H9 (cell line): ENCODE results near the gene MARCHF3. TPM values are rescaled to one million over a fixed set of nuclear protein-coding genes. Genes with fewer than 3 reads are reported as not detected.

Source experiments
- DNase-seq: peaks from one replicate; pipeline ENCODE4 v3.0.0-alpha.2; 2017
- H2AFZ ChIP-seq: one replicate; pipeline ENCODE4 v1.6.1; 2013; ENCODE audit warnings: mild to moderate bottlenecking, low read length, control low read depth, moderate library complexity
- H2AK5ac ChIP-seq: 2 replicates; pipeline ENCODE4 v1.6.1; 2013; ENCODE audit warnings: low read length, control low read depth, mixed read lengths; ENCODE audit not compliant: insufficient read length
- H2BK120ac ChIP-seq: one replicate; pipeline ENCODE4 v1.6.1; 2013; ENCODE audit warnings: low read depth, mild to moderate bottlenecking, low read length, control low read depth, inconsistent platforms; ENCODE audit not compliant: poor library complexity, severe bottlenecking
- H2BK12ac ChIP-seq: 2 replicates; pipeline ENCODE4 v1.6.1; 2013; ENCODE audit warnings: low read length, control low read depth, mixed read lengths, low read depth; ENCODE audit not compliant: insufficient read length
- H2BK15ac ChIP-seq: 2 replicates; pipeline ENCODE4 v1.6.1; 2013; ENCODE audit warnings: low read depth, low read length, control low read depth
- H2BK20ac ChIP-seq: one replicate; pipeline ENCODE4 v1.6.1; 2013; ENCODE audit warnings: low read depth, mild to moderate bottlenecking, low read length, control low read depth, inconsistent platforms; ENCODE audit not compliant: poor library complexity, severe bottlenecking
- H2BK5ac ChIP-seq: 2 replicates; pipeline ENCODE4 v1.6.1; 2013; ENCODE audit warnings: low read length, control low read depth, mixed read lengths; ENCODE audit not compliant: insufficient read length
- H3K14ac ChIP-seq: 2 replicates; pipeline ENCODE4 v1.6.1; 2013; ENCODE audit warnings: low read length, control low read depth; ENCODE audit not compliant: insufficient read depth
- H3K18ac ChIP-seq: 2 replicates; pipeline ENCODE4 v1.6.1; 2013; ENCODE audit warnings: low read depth, mild to moderate bottlenecking, mixed read lengths, low read length, control low read depth; ENCODE audit not compliant: insufficient read length
- H3K23ac ChIP-seq: 2 replicates; pipeline ENCODE4 v1.6.1; 2013; ENCODE audit warnings: low read length, control low read depth, mixed read lengths, low read depth; ENCODE audit not compliant: insufficient read length
- H3K23me2 ChIP-seq: 2 replicates; pipeline ENCODE4 v1.6.1; 2013; ENCODE audit warnings: low read depth, mild to moderate bottlenecking, mixed read lengths, low read length, control low read depth; ENCODE audit not compliant: insufficient read length, poor library complexity, severe bottlenecking
- H3K27ac ChIP-seq: 2 replicates; pipeline ENCODE4 v1.5.1; 2013; ENCODE audit warnings: low read length, control low read depth, mixed read lengths, low read depth; ENCODE audit not compliant: insufficient read length
- H3K27me3 ChIP-seq: 2 replicates; pipeline ENCODE4 v1.6.1; 2013; ENCODE audit warnings: low read length, control low read depth, inconsistent platforms; ENCODE audit not compliant: insufficient read depth
- H3K4ac ChIP-seq: 2 replicates; pipeline ENCODE4 v1.6.1; 2013; ENCODE audit warnings: low read depth, mild to moderate bottlenecking, control low read depth, inconsistent platforms, low read length, moderate library complexity
- H3K4me1 ChIP-seq: 2 replicates; pipeline ENCODE4 v1.6.1; 2013; ENCODE audit warnings: low read length, control low read depth, inconsistent platforms; ENCODE audit not compliant: insufficient read depth
- H3K4me2 ChIP-seq: 2 replicates; pipeline ENCODE4 v1.6.1; 2013; ENCODE audit warnings: low read length, control low read depth, mixed read lengths; ENCODE audit not compliant: insufficient read length, insufficient read depth
- H3K56ac ChIP-seq: 2 replicates; pipeline ENCODE4 v1.6.1; 2013; ENCODE audit warnings: low read depth, mild to moderate bottlenecking, mixed read lengths, low read length, control low read depth; ENCODE audit not compliant: insufficient read length
- H3K79me1 ChIP-seq: 2 replicates; pipeline ENCODE4 v1.6.1; 2013; ENCODE audit warnings: low read depth, mild to moderate bottlenecking, moderate library complexity, low read length, control low read depth, inconsistent platforms; ENCODE audit not compliant: insufficient read depth, poor library complexity, severe bottlenecking
- H3K79me2 ChIP-seq: 2 replicates; pipeline ENCODE4 v1.6.1; 2013; ENCODE audit warnings: low read length, control low read depth, inconsistent platforms; ENCODE audit not compliant: insufficient read depth
- H3K9ac ChIP-seq: 2 replicates; pipeline ENCODE4 v1.6.1; 2013; ENCODE audit warnings: low read length, control low read depth, mixed read lengths; ENCODE audit not compliant: insufficient read length; ENCODE audit errors: extremely low read depth
- H3K9me3 ChIP-seq: one replicate; pipeline ENCODE4 v1.6.1; 2013; ENCODE audit warnings: low read depth, low read length, inconsistent platforms; ENCODE audit not compliant: control insufficient read depth
- H3T11ph ChIP-seq: one replicate; pipeline ENCODE4 v1.6.1; 2013; ENCODE audit warnings: mild to moderate bottlenecking, low read length, control low read depth, inconsistent platforms
- H4K20me1 ChIP-seq: one replicate; pipeline ENCODE4 v1.6.1; 2013; ENCODE audit not compliant: control insufficient read depth, insufficient read length, insufficient read depth
- H4K5ac ChIP-seq: 2 replicates; pipeline ENCODE4 v1.6.1; 2013; ENCODE audit warnings: low read depth, mild to moderate bottlenecking, mixed read lengths, low read length, control low read depth; ENCODE audit not compliant: insufficient read length
- H4K8ac ChIP-seq: replicated peaks from 2 replicates; pipeline ENCODE4 v1.6.1; 2013; ENCODE audit warnings: low read length, control low read depth, mixed read lengths, low read depth; ENCODE audit not compliant: insufficient read length
- H4K91ac ChIP-seq: 2 replicates; pipeline ENCODE4 v1.6.1; 2013; ENCODE audit warnings: low read depth, mild to moderate bottlenecking, moderate library complexity, mixed read lengths, low read length, control low read depth; ENCODE audit not compliant: insufficient read length
- H3K27ac Mint-ChIP-seq, 3 experiments: 2 replicates in 2 of 3; 3 replicates in 1 of 3; pipeline ENCODE4 v1.8.0; 2020 to 2021; ENCODE audit warnings: mixed read lengths in 3 of 3, mild to moderate bottlenecking in 1 of 3, moderate library complexity in 1 of 3
- H3K27me3 Mint-ChIP-seq: 2 replicates; pipeline ENCODE4 v1.8.0; 2021; ENCODE audit warnings: low read depth, mild to moderate bottlenecking, moderate library complexity, mixed read lengths
- H3K36me3 Mint-ChIP-seq, 3 experiments: 2 replicates in 2 of 3; 3 replicates in 1 of 3; pipeline ENCODE4 v1.8.0; 2020 to 2021; ENCODE audit warnings: low read depth in 3 of 3, mixed read lengths in 3 of 3; ENCODE audit not compliant: insufficient read depth in 1 of 3
- H3K4me1 Mint-ChIP-seq, 2 experiments: 2 replicates each; pipeline ENCODE4 v1.8.0; 2020; ENCODE audit warnings: mixed read lengths in 2 of 2
- H3K4me3 Mint-ChIP-seq, 2 experiments: 2 replicates in 1 of 2; 3 replicates in 1 of 2; pipeline ENCODE4 v1.8.0; 2020 to 2021; ENCODE audit warnings: mild to moderate bottlenecking in 2 of 2, mixed read lengths in 2 of 2, moderate library complexity in 1 of 2
- H3K9me3 Mint-ChIP-seq, 2 experiments: 2 replicates in 1 of 2; 3 replicates in 1 of 2; pipeline ENCODE4 v1.8.0; 2020; ENCODE audit warnings: mild to moderate bottlenecking in 2 of 2, mixed read lengths in 2 of 2, moderate library complexity in 1 of 2
- WGBS: extraction: QIAGEN DNeasy Blood & Tissue Kit; methylation state at CpG from one replicate; pipeline ENCODE4 v1.1.7; 2013; ENCODE audit warnings: missing lambda C conversion rate, low lambda C conversion rate, mixed read lengths; ENCODE audit not compliant: insufficient read length; ENCODE audit errors: extremely low coverage; 5-methylcytosine and 5-hydroxymethylcytosine counted together
- total RNA-seq: library from RNA; stranded (reverse); gene quantifications from 2 replicates; pipeline ENCODE4 v1.2.1, GENCODE V29; 2021
- TF ChIP-seq, protein P1 (sequence below): fragments of 200-600 bp; sonication (generic); conservative IDR thresholded peaks from 3 replicates; pipeline ENCODE4 v1.8.0; 2021; ENCODE audit warnings: antibody characterized with exemption, mild to moderate bottlenecking

The MARCHF3 gene
- total RNA-seq, 1 experiment from 2014 or later = 17.7 TPM

DNA sequence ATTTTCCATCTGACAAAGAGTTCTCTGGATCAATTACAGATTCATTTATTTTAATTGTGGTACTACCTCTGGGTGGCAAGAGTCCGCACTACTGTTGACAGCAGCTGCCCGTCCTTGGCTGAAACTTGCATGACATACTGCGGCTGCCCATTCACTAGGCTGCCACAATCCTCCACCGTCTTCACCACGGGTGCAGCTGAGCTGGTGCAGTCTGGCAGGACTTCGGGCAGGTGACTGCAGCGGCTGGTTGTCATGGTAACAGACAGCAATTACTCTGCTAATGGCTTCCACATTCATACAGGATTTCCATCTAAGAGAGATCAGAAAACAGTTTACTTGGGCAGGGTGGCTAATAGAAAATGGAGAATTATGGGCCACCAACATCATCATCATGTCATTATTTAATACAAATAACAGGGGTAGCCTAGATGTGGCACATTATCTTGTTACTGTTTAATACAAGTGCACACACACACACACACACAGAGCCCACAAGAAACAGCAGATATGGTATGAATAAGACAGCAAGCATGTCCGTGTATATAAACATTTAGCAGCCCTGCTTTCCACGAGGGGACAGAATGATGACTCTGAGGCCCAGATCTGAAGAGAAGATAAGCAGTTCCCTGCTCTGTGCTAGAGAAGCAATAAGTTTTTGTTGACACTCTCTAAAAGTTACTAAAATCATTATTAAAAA, 112.3 kb downstream of the MARCHF3 start:
- no peak overlapping the region for H3K27ac Mint-ChIP-seq
- Histone ChIP-seq H2BK5ac (no peak overlapping the region), H4K5ac (no peak overlapping the region), H2BK120ac (no peak overlapping the region), H3K27me3 (no peaks in the 10 kb centered on the region), H2AK5ac (no peak overlapping the region), H3T11ph (no peak overlapping the region), H2BK20ac (no peak overlapping the region), H3K14ac (no peak overlapping the region; the same call in 1 of the 2 replicates), H3K27ac (no peak overlapping the region), H3K9me3 (no peaks in the 10 kb centered on the region), H3K18ac (no peak overlapping the region), H2BK15ac (no peak overlapping the region), H2AFZ (no peak overlapping the region), H3K56ac (no peak overlapping the region), H4K8ac (no peak overlapping the region), H2BK12ac (no peak overlapping the region), H3K23ac (no peak overlapping the region), H3K4ac (no peak overlapping the region), H3K79me2 (no peaks in the 10 kb centered on the region), H3K4me2 (no peak overlapping the region), H3K79me1 (no peaks in the 10 kb centered on the region), H3K23me2 (no peaks in the 10 kb centered on the region), H4K20me1 (no peaks in the 10 kb centered on the region), H3K9ac (no peak overlapping the region), H4K91ac (no peak overlapping the region), H3K4me1 (no peaks in the 10 kb centered on the region; the same call in 1 of the 2 replicates)
- no CpG with 5 or more reads among the region's 9 CpGs for WGBS
- H3K9me3 Mint-ChIP-seq = no peaks in the 10 kb centered on the region
- H3K36me3 Mint-ChIP-seq = peaks cover 0 to 5% (median 2%) of the 10 kb centered on the region in 3 experiments; a peak in 4 of 7 replicates
- peak; percentile 54 for DNase-seq
- TF ChIP-seq, protein P1, sequence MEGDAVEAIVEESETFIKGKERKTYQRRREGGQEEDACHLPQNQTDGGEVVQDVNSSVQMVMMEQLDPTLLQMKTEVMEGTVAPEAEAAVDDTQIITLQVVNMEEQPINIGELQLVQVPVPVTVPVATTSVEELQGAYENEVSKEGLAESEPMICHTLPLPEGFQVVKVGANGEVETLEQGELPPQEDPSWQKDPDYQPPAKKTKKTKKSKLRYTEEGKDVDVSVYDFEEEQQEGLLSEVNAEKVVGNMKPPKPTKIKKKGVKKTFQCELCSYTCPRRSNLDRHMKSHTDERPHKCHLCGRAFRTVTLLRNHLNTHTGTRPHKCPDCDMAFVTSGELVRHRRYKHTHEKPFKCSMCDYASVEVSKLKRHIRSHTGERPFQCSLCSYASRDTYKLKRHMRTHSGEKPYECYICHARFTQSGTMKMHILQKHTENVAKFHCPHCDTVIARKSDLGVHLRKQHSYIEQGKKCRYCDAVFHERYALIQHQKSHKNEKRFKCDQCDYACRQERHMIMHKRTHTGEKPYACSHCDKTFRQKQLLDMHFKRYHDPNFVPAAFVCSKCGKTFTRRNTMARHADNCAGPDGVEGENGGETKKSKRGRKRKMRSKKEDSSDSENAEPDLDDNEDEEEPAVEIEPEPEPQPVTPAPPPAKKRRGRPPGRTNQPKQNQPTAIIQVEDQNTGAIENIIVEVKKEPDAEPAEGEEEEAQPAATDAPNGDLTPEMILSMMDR = no peak
- no peak overlapping the region for H3K4me3 Mint-ChIP-seq
- H3K4me1 Mint-ChIP-seq = peaks cover 28 to 30% of the 10 kb centered on the region in 2 experiments
- no peaks in the 10 kb centered on the region for H3K27me3 Mint-ChIP-seq
